Measurements from ENCODE around the gene HOXA11.

HOXA11 gene

DNA sequence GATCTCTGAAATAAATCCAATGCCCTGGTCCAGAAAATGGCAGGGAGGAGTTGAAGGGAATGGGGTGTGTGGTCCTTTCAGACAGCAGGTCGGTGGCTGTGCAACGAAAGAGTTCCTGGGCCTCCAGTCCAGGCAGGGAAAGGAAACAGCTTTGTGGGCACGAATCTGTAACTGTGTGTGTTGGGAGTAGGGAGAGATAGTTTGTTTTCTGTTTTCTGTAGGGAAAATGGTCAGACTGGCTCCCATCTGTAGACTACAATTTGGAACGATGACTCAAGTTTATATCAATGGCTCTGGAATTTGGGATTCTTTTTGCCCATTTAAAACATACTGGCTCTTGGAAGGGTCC, 17.1 kb downstream of the HOXA11 start:
- no peak for DNase-seq

DNA sequence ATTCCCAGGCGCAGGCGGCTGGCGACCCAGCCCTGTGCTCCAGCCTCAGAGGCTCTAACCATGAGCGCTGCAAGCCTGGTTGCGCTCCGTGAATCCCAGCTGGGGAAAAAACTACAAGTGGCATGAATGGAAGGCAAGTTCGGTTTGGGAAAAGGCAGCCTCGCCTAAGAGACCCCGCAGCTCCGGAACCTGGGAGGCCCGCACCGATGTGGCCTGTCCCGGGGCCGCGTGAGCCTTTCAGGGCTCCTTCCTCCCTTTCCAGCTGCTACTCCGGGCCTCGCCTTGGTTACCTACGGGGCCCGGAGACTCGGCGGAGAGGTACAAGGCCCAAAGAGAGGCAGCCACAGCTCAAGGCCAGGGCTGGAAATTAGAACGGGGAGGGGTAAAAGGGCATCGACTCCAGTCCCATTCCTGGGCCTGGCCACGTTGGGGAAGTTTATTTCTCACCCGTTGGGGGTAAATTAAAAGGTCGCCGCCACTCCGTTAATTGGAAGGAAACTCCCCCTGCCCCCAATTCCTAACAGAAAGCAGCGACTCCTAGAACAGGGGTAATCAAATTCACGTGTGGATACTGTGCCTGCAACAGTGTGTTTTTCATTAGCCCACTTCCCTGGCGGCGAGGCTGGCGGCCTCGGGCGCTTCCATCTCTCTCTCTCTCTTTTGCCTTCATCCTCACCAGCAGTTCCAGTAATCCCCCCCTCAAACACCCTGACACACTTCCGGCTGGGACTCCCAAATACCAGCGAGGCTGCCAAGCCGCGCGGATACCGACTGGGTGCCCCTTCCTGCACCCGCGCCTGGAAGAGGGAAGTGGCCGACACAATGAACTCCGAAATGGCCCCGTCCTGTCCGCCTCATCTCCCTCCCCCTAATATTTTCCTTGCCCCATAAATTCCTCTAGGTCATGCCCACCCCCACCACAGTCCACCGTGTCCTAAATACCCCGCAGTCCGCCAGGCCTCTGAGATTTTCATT, 18.2 kb downstream of the HOXA11 start:
- DNase-seq, result no peak

DNA sequence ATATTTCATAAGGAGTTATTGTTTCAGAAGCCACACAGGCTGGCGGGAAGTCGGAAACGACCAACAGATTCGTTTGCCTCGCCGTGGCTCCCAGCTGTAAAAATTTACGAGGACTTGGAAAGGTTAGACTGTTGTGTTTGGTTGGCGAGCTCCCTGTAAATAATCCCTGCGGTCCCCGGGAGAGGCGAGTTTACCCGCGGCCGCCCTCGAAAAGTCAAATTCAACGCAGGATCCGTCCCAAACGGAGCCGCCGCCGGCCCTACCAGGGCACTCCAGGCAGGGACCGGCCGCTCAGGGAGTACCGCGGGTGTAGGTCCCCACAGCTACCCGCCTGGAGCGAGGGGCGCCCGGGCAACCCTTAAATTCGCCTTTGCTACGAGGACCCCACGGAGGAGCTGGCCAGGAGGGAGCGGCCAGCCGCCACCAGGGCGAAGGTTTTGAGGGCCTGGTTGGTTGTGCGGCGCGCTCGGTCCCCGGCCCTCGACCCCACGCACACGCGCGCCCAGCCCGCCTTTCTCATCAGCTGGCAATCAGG, 19.0 kb downstream of the HOXA11 start:
- no peak for DNase-seq

DNA sequence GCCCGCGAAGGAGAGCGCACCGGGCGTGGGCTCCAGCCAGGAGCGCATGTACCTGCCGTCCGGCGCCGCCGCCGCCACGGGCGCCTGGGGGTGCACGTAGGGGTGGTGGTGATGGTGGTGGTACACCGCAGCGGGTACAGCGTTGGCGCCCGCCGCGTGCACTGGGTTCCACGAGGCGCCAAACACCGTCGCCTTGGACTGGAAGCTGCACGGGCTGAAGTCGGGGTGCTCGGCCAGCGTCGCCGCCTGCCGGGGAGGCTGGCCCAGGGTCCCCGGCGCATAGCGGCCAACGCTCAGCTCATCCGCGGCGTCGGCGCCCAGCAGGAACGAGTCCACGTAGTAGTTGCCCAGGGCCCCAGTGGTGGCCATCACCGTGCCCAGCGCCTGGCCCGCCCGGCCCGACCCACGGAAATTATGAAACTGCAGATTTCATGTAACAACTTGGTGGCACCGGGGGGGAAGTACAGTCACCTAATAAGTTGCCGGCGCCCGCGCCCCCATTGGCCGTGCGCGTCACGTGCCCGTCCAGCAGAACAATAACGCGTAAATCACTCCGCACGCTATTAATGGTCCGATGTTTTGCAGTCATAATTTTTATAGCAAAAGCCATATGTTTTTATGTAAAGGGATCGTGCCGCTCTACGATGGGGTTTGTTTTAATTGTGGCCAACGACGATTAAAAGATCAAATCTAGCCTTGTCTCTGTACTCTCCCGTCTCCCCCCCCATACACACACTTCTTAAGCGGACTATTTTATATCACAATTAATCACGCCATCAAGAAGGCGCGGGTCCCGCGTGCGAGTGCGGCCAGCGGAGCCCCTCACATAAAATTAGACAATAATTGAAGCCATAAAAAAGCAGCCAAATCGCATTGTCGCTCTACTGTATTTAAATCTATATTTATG, 19.7 kb downstream of the HOXA11 start, which contains the start of gene HOXA9:
TSS of gene HOXA9 (minus strand) at position 449 of the 907 bp plus-strand sequence. CDS start at position 369, 80 bp downstream.
- DNase-seq, result no peak

DNA sequence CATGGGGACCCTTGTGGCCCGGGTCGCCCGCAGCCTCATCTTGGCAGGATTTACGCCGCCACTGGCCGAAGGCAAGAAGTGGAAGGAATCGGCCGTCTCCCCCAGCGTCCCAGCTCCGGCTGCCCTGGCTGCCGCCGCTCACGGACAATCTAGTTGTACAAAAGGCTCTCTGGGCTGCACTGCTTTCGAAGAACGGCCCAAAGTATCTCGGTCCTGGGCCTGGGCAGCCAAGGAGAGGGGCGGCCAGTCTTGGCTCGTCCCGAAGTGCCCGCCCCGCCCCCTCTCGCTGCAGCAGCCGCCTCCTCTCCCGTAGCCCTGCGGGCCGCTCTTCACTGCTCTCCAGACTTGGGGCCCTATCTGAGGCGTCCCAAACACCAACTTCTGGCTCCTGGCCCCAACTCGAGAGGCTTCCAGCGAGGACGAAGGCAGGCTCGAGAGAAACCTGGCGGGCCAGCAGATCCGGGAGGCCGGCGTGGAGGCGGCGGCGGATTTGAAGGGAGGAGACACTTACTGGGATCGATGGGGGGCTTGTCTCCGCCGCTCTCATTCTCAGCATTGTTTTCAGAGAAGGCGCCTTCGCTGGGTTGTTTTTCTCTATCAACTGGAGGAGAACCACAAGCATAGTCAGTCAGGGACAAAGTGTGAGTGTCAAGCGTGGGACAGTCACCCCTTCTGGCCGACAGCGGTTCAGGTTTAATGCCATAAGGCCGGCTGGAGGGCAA, 20.5 kb downstream of the HOXA11 start:
- no peak for DNase-seq

DNA sequence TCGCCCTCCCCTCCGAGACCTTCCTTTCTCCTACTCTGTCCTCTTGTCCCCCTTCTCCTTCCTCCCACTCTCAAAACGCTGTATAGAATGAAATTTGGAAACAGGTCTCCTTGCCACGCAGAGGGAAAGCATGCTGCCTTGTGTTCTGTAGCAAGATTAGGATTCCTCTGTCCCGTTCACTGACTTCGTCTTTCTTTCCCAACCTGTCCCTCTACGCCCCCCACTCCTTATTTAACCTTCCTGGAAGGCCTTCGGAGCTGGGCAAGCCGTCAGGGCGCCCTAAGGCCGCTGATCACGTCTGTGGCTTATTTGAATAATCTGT, 21.0 kb downstream of the HOXA11 start:
- no peak for DNase-seq

DNA sequence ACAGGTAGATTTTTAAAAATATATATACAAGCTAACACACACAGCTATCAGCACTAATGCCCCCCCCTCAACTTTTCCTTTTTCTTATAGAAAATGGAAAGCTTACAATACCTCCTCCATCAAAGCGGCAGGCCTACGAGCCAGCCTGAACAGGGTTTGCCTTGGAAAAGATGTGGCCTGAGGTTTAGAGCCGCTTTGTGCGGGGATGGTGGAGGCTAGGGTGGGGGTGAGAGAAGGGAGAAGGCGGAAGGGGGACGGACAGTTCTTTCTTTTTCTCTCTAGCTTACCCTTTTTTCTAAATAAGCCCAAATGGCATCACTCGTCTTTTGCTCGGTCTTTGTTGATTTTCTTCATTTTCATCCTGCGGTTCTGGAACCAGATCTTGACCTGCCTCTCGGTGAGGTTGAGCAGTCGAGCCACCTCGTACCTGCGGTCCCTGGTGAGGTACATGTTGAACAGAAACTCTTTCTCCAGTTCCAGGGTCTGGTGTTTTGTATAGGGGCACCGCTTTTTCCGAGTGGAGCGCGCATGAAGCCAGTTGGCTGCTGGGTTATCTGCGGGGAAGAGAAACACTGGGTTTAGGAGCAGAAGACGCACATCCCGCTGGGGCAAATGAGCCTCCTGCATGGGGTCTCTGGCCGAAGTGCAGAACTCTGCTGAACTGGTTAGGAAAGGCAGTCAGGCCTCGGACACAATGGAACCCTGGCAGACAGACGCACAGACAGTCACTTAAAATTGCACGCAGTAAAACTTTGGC, 21.6 kb downstream of the HOXA11 start:
- no peak for DNase-seq

DNA sequence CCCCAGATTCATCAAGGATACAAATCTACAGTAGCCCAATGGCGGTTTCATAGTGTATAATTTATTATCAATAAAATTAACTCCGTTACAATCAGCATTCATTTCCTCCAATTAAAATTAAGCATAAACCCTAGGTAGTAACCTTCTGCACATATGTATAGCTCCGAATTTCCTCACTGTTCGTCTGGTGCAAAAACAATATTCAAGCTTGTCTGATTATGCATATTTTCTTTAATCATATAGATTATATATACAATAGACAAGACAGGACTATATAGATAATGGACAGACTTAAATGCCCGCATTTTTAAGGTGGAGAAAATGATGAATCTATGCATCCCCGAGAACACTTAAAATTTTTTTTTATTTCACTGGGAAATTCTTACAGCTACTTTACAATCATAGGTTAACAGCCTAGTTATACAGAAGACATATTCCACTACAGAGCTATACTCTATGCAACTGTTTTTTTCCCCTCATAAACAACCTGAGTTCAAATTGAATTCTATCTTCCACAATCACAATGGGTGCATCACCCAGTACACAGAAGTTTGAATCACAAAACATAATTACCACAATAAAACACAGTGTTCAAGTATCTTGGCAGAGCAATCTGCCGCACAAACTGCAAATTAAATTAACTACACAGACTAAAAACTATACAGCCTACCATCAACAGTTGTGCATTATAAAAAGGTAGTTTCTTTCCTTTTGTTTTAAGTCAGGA, 22.3 kb downstream of the HOXA11 start:
- no peak for DNase-seq

DNA sequence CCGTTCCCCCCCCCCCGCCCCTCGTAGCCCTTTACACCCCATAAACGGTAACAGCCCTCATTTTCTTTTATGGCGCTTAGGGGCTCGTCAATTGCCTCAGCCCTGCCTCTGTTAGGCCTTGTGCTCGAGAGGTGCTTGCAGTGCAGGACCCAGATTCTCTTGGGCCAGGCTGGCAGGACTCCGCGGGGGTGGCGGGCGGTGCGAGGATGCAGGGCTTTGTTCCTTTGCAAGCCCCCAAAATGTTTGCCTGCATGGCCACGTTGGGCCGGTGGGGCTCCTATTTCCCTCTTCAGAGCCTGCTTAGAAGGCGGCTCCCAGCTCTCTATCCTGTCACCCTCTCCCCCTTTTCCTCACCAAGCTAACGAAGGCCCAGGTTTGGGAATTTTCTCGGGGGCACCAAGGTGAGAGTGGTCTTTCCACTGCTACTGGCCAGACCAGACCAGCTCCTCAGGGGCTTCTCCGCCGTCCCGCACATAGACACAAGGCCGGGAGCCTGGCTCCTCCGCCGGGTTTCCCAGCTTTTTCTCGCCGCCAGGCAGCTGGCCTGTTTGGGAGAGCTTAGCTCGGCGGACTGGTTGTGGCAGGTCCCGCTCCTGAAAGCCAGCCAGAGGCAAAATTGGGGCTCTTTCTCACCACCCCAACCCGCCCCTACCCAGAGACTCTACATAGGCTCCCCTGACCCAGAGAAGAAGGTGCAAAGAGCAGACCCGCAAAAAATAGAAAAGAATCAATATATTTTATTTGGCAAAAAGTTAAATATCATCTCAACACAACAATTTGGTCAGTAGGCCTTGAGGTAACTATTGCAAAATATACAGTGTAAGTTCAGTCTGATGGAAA, 23.1 kb downstream of the HOXA11 start:
- no peak for DNase-seq

DNA sequence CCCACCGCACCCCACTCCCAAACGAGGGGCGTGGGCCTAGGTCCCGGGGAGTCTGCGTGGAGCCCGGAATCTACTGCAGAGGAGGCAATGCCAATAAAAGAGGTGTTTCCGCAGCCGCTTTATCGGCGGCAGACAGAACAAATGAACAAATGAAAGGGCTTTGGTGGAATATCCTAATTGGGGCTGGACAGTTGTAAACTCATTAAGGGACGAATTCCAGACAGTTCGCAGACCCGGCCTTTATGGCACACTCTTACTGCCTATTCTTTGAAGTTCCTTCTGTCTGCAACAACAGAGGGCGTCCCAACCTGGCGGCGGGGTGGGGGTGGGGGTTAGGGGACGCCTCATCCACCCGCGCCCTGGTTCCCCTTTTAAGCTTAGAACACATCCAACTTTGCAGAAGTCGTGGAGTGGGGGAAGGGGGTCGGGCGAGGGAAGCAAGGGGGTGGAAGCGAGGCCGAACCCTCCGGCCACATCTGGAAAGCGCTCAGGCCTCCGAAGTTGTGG, 23.8 kb downstream of the HOXA11 start:
- no peak for DNase-seq

DNA sequence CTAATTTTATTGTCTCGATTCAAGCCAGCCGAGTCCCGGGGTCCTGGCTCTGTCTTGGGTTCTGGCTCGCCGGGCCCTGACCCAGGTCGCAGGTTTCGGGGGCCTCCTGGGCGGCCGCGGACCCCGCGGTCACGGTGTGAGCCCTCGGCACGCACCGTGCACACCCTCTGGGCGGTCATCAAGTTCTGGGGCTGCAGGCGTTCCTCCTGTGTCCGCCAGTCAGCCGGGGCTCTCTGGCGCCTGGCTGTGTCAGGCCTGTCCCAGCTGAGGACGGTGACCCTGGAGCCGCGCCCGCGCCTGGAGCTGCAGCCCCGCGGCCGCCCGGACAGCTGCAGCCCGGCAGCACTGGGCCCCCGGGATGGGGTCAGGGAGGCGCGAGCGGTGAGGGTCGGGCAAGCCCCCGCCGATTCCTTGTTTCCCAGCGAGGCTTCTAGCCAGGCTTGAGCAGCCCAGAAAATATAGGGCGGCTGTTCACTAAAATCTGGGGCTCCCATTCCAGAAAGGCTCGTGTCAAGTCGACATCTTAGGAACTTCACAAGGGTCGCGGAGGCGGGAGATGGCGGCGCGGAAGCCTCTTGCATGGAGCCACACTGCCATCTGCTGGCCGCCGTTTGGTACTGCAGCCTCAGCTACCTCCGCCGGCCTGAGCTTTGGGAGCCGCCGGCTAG, 24.4 kb downstream of the HOXA11 start:
- DNase-seq, result peak; percentile 51

DNA sequence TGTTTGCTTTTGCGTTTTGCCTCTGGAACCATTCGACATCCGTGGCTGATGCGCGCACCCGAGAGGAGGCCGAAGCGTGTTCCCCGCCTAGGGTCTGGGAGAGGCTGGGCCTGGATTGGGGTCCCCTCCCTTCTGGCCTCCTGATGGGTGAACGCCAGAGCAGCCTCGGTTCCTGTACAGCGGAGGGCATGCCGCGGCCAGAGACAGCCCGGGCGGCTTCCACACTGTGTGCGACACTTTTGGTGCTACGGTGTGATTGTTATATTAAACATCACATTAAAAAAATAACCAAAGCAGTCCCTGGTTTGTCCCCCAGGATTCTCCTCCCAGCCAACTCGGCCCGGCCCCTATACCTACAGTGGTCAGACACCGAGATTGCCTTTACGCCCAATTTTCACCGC, 24.9 kb downstream of the HOXA11 start:
- DNase-seq, result no peak

DNA sequence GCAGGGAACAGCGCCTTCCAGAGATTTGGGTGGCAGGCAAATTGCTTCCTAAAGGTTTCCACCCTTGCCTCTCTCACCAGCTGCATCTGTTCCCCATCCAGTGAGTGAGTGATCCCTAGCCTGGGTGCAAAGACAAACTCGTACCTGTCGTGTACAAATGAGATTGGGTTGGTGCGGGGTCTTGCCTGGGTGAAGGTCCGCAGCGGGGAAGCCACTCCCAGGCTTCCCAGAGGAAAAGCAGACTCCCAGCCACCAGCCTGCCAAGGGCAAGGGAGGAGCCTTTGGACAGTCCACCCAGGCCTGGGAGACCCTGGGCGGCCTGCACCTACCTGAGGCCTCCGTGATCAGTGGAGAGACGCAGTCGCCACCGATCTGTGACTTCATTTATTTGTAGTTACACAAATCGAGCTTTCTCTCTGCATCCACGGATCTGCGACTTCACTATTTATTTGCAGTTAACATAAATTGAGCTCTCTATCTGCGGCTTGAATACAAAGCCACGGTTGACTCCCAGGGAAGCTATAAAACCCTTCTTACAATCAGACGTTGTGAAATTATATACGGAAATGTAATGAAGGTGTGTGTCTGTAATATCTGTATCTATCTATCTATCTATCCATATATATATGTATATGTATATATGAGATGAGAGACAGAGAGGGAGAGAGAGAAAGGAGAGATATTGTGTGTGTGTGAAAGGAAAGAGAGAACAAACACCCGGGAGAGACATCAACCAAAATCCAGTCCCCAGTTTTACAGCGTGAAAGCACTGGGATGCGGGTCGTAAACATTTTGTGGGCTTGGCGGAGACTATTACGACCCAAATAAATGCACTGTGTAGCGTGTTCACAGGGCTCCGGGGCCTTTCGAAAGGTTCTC, 25.5 kb downstream of the HOXA11 start:
- DNase-seq, result no peak

DNA sequence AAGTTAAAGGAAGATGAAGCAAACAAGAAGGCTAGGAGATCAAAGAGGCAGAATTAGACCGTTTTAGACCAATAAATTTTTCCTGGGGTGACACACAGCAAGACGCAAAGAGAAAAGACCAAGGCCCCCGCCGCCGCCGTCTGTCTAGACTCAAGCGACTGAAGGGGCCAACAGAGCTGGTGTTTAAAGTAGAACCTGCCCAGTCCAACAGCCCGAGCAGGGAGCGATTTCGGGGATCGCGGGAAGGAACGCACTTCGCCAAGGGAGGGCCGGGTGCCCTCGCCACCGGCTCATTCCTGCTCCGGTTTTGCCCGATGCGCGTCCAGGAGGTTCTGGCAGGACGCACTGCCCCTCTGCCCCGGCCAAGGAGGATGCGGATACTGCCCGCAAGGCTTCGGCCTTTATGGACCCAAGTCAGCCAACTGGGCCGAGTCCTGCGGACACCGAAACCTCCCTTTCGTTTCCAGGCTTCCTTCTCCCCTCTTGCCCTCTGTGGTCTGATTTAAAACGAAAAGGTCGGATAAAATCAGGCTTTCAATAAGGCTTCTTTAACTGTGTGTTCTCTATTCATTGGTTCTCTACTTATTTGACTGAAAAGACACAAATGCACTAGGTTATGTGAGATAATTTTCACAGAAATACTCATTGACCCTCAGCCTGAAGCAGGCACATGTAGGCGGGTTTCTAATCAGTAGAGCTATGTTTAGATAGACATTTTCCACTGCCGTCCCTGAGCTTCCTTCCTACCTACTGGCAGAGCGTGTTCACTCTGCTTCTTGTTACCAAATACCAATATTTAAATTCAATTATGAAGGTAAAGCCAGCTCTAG, 26.4 kb downstream of the HOXA11 start:
- no peak for DNase-seq

DNA sequence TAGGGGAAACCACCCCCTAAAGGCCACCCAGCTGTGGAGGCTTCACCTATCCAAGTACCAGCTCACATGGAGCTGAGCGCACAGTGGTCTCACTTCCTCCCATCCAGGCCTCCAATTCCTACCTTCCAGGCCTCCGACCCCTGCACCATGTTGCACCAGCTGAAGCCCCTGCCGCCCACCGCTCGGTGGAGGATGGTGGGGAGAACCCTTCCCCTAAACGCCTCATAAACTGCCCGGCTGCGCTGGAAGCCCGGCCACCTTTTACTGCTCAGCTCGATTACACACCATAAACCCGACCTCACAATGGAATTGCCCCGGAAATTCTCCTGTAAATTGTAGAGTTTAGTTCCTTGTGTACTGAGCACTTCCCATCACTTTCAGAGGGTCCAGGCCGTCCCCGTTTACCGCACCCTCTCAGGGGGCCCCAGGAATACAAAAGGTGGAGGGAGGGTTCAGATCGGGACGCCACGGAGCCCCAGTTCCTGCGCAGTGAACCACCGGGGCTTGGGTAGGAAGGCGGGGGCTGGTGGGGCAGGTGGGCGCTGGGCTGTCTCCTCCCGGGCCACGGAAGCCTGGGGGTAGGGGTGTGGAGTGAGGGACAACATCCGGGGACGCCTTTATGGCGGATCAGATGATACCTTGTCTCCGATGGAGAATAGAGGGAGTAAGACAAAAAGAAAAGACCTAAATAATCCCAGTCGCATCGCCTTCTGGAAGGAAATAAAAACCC, 27.2 kb downstream of the HOXA11 start:
- no peak for DNase-seq

DNA sequence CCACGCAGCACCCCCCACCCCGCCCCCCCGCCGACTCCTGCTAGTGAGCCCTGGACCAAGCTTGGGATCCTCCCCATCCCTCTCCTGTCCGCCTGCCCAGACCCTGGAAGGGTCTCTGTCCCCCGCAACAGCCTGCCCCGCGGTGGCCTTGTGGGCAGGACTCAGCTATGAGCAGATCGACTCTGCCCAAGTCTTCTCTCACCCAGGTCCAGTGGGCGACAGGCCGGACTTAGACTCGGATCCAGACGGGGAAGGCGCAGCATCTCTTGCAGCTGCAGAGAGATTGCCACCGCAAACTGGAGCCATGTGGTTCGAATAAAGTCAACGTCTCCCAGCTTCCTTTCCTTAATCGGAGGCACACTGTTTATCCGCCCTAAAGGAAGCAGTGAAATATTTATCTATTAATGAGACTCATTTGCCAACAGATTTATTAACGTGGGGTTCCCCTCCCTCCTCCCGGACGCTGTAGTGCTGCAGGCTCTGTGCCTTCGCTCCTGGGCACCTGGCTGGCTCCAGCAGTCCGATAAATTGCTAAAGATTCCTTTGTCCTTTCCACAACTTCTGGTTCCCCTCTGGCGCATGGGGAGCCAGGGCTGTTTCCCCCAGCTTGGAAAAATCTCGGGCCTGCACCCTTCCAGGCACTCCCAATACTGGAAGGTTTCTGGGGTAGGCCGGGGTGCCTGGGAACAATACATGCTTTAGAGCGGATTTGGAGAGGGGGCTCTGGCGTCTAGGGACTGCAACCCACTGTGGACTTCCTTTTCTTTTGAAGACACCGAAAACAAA, 27.9 kb downstream of the HOXA11 start:
- no peak for DNase-seq

All from DMS153 (cell line).